Neural progenitor cell (in vitro differentiated cells): ENCODE measurements around the gene BCAN. TPM values are rescaled to one million over a fixed set of nuclear protein-coding genes. Genes with fewer than 3 reads are reported as not detected.

ENCODE experiments used
- DNase-seq: peaks from one replicate; pipeline ENCODE4 v3.0.0-alpha.2; 2016; ENCODE audit warnings: low spot score
- H2AFZ ChIP-seq: fragments of 200-600 bp; sonication (generic); replicated peaks from 2 replicates; pipeline ENCODE4 v1.6.1; 2016; ENCODE audit warnings: antibody characterized with exemption
- H3F3A ChIP-seq: fragments of 200-600 bp; sonication (generic); 2 replicates; pipeline ENCODE4 v1.6.1; 2016; ENCODE audit warnings: antibody characterized with exemption, low read depth
- H3K27ac ChIP-seq: fragments of 200-600 bp; sonication (generic); 2 replicates; pipeline ENCODE4 v1.5.1; 2016; ENCODE audit warnings: mild to moderate bottlenecking
- H3K27me3 ChIP-seq: fragments of 200-600 bp; sonication (generic); 2 replicates; pipeline ENCODE4 v1.6.1; 2016; ENCODE audit warnings: mild to moderate bottlenecking, moderate library complexity
- H3K36me3 ChIP-seq: fragments of 200-600 bp; sonication (generic); 2 replicates; pipeline ENCODE4 v1.5.1; 2016
- H3K4me1 ChIP-seq: fragments of 200-600 bp; sonication (generic); 2 replicates; pipeline ENCODE4 v1.6.1; 2016; ENCODE audit warnings: mixed run types
- H3K4me2 ChIP-seq: fragments of 200-600 bp; sonication (generic); 2 replicates; pipeline ENCODE4 v1.6.1; 2016
- H3K4me3 ChIP-seq: fragments of 200-600 bp; sonication (generic); 2 replicates; pipeline ENCODE4 v1.5.1; 2016
- H3K79me2 ChIP-seq: fragments of 200-600 bp; sonication (generic); 2 replicates; pipeline ENCODE4 v1.6.1; 2016; ENCODE audit warnings: low read depth
- H3K9ac ChIP-seq: fragments of 200-600 bp; sonication (generic); 2 replicates; pipeline ENCODE4 v1.6.1; 2016
- H3K9me3 ChIP-seq: fragments of 200-600 bp; sonication (generic); 2 replicates; pipeline ENCODE4 v1.5.1; 2016; ENCODE audit warnings: low read depth
- H4K20me1 ChIP-seq: fragments of 200-600 bp; sonication (generic); 2 replicates; pipeline ENCODE4 v1.6.1; 2016; ENCODE audit warnings: low read depth
- H3K27ac Mint-ChIP-seq: 3 replicates; pipeline ENCODE4 v1.8.0; 2021; ENCODE audit warnings: mixed read lengths
- H3K27me3 Mint-ChIP-seq: 2 replicates; pipeline ENCODE4 v1.8.0; 2022; ENCODE audit warnings: low read depth, mild to moderate bottlenecking, inconsistent platforms, moderate library complexity, mixed read lengths; ENCODE audit not compliant: insufficient read depth
- H3K36me3 Mint-ChIP-seq: 3 replicates; pipeline ENCODE4 v1.8.0; 2021; ENCODE audit warnings: mixed read lengths
- H3K4me1 Mint-ChIP-seq: 3 replicates; pipeline ENCODE4 v1.8.0; 2021; ENCODE audit warnings: mixed read lengths
- H3K4me3 Mint-ChIP-seq: 3 replicates; pipeline ENCODE4 v1.8.0; 2021; ENCODE audit warnings: mild to moderate bottlenecking, moderate library complexity, mixed read lengths
- H3K9me3 Mint-ChIP-seq: 3 replicates; pipeline ENCODE4 v1.8.0; 2020; ENCODE audit warnings: mixed read lengths
- EZH2 ChIP-seq: fragments of 200-600 bp; sonication (generic); IDR thresholded peaks from 2 replicates; pipeline ENCODE4 v1.6.1; 2017; ENCODE audit warnings: antibody characterized with exemption, mild to moderate bottlenecking, moderate library complexity
- EZH2phosphoT487 ChIP-seq: fragments of 200-600 bp; sonication (generic); IDR thresholded peaks from 2 replicates; pipeline ENCODE4 v1.6.1; 2017; ENCODE audit warnings: antibody characterized with exemption
- total RNA-seq: library from RNA; depleted of rRNA; stranded (reverse); fragments of >200 nt; gene quantifications from 2 replicates; pipeline ENCODE4 v1.2.3, GENCODE V29; 2015; ENCODE audit warnings: low replicate concordance
- TF ChIP-seq, protein P1 (sequence below): fragments of 200-600 bp; sonication (generic); IDR thresholded peaks from 2 replicates; pipeline ENCODE4 v1.5.1; 2017; ENCODE audit warnings: antibody characterized with exemption, mild to moderate bottlenecking

BCAN gene
- total RNA-seq, 1 donor from 2014 or later, result not detected

DNA sequence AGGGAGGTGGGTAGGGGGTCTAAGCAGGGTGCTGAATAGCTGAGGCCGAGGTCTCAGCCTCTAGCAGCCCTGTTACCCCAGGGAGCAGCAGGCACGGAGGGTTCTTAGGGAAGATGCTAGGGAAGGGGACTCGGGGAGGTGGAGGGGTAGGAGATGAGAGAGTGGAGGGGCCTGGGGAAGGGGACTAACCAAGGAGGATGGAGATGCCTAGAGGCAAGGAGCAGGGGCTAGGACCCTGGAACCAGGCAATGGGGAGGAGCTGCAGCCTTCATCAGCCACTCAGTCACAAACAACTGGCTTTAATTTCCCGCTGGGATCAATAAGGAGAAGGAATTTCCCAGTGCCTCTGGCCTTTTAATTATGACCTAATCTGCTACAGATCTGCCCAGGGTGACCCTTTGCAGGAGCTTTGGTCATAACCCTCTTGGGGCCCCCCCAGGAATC, 66.3 kb downstream of the BCAN start:
- H3K4me2 ChIP-seq, result peak overlapping the region; percentile 96
- peaks cover 16% of the 10 kb centered on the region for H3K27me3 ChIP-seq
- H3K27ac ChIP-seq, result peak overlapping the region; percentile 91
- peaks cover 19% of the 10 kb centered on the region for H3K79me2 ChIP-seq
- peak overlapping the region; percentile 73 for H3K4me3 Mint-ChIP-seq
- peak overlapping the region; percentile 92 for H3K27ac Mint-ChIP-seq
- peak overlapping the region; percentile 61 for H3K4me3 ChIP-seq
- peaks cover 90% of the 10 kb centered on the region for H3F3A ChIP-seq
- H3K9me3 ChIP-seq, result no peaks in the 10 kb centered on the region
- peaks cover 68% of the 10 kb centered on the region for H3K4me1 ChIP-seq
- H3K36me3 Mint-ChIP-seq, result no peaks in the 10 kb centered on the region
- H3K4me1 Mint-ChIP-seq, result peaks cover 73% of the 10 kb centered on the region
- peaks cover 25% of the 10 kb centered on the region for H3K27me3 Mint-ChIP-seq
- DNase-seq, result peak; percentile 76
- H4K20me1 ChIP-seq, result peaks cover 14% of the 10 kb centered on the region
- H2AFZ ChIP-seq, result no peak overlapping the region
- H3K9ac ChIP-seq, result no peak overlapping the region
- H3K9me3 Mint-ChIP-seq, result no peaks in the 10 kb centered on the region
- TF ChIP-seq, protein P1, sequence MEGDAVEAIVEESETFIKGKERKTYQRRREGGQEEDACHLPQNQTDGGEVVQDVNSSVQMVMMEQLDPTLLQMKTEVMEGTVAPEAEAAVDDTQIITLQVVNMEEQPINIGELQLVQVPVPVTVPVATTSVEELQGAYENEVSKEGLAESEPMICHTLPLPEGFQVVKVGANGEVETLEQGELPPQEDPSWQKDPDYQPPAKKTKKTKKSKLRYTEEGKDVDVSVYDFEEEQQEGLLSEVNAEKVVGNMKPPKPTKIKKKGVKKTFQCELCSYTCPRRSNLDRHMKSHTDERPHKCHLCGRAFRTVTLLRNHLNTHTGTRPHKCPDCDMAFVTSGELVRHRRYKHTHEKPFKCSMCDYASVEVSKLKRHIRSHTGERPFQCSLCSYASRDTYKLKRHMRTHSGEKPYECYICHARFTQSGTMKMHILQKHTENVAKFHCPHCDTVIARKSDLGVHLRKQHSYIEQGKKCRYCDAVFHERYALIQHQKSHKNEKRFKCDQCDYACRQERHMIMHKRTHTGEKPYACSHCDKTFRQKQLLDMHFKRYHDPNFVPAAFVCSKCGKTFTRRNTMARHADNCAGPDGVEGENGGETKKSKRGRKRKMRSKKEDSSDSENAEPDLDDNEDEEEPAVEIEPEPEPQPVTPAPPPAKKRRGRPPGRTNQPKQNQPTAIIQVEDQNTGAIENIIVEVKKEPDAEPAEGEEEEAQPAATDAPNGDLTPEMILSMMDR, result no peak
- TF ChIP-seq EZH2phosphoT487, result no peak
- no peak for TF ChIP-seq EZH2
- H3K36me3 ChIP-seq, result no peaks in the 10 kb centered on the region

DNA sequence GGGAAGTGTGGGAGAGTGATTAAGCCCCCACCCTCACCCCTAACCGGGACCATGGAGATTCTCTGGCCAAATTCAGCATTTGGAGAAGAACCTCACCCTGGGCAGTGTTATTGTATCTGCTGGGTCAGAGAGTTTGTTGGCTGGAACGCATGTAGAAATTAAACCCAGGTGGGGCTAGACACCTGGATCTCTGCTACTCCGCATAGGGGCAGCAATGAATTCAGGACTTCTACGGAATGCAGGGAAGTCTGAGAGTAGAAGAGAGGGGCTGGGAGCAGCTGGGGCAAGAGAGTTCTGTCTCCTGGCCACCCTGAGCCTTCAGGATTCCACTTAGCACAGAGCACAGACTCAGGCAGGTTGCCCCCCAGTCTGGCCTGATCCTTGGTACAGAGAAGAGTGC, 67.1 kb downstream of the BCAN start:
- Histone ChIP-seq H2AFZ (no peak overlapping the region), H3K27me3 (peaks cover 13% of the 10 kb centered on the region), H3K4me2 (peak overlapping the region; percentile 96), H3K4me3 (no peak overlapping the region), H3K27ac (peak overlapping the region; percentile 91), H3K9ac (no peak overlapping the region), H3K9me3 (no peaks in the 10 kb centered on the region), H3K79me2 (peaks cover 12% of the 10 kb centered on the region), H3K4me1 (peaks cover 60% of the 10 kb centered on the region), H3K36me3 (no peaks in the 10 kb centered on the region), H4K20me1 (peaks cover 6% of the 10 kb centered on the region), H3F3A (peaks cover 82% of the 10 kb centered on the region)
- Mint-ChIP-seq H3K27ac (peak overlapping the region; percentile 84), H3K9me3 (no peaks in the 10 kb centered on the region), H3K4me1 (peaks cover 65% of the 10 kb centered on the region), H3K4me3 (peak overlapping the region; percentile 73), H3K36me3 (no peaks in the 10 kb centered on the region), H3K27me3 (peaks cover 23% of the 10 kb centered on the region)
- no peak for TF ChIP-seq EZH2
- TF ChIP-seq EZH2phosphoT487, result no peak
- TF ChIP-seq, protein P1, result no peak
- DNase-seq, result peak; percentile 11

Other genes starting within 250 kb of the BCAN start
- gene MEF2D, start 141.3 kb upstream of the BCAN start, total RNA-seq, result 1.8 and 7.1 TPM in 2 replicates
- 31.5 and 59.2 TPM in 2 replicates for gene IQGAP3, start 69.6 kb upstream of the BCAN start, total RNA-seq
- gene TTC24, start 62.4 kb upstream of the BCAN start, total RNA-seq, result not detected in 2 replicates
- gene NAXE, start 50.3 kb upstream of the BCAN start, total RNA-seq, result 32.8 and 51.3 TPM in 2 replicates
- gene GPATCH4, start 40.6 kb upstream of the BCAN start, total RNA-seq, result 17.2 and 18.6 TPM in 2 replicates
- 0.65 TPM in 1 of 2 replicates, not detected in the other for gene HAPLN2, start 22.7 kb upstream of the BCAN start, total RNA-seq
- 83.8 and 219 TPM in 2 replicates for gene NES, start 35.3 kb downstream of the BCAN start, total RNA-seq
- gene CRABP2, start 63.5 kb downstream of the BCAN start, total RNA-seq, result 110 and 156 TPM in 2 replicates
- gene METTL25B, start 86.4 kb downstream of the BCAN start, total RNA-seq, result 21.4 and 26.5 TPM in 2 replicates
- gene ISG20L2, start 86.6 kb downstream of the BCAN start, total RNA-seq, result 17.4 and 23.7 TPM in 2 replicates
- gene MRPL24, start 99.0 kb downstream of the BCAN start, total RNA-seq, result 21.4 and 24.7 TPM in 2 replicates
- gene HDGF, start 109.6 kb downstream of the BCAN start, total RNA-seq, result 246 and 366 TPM in 2 replicates
- 30.1 and 43.1 TPM in 2 replicates for gene PRCC, start 125.4 kb downstream of the BCAN start, total RNA-seq
- gene SH2D2A, start 174.7 kb downstream of the BCAN start, total RNA-seq, result 1.2 TPM in 1 of 2 replicates, not detected in the other
- not detected in 2 replicates for gene INSRR, start 217.0 kb downstream of the BCAN start, total RNA-seq
- 0.15 TPM in 1 of 2 replicates, not detected in the other for gene NTRK1, start 218.7 kb downstream of the BCAN start, total RNA-seq